Mucosa of descending colon (tissue), 3 donors: ENCODE data around the gene DHRS1. TPM values are rescaled to one million over a fixed set of nuclear protein-coding genes. Genes with fewer than 3 reads are reported as not detected.

Experiments used
- ATAC-seq: fragments of 200-7000 bp; cut with Tn5 transposase; one replicate; pipeline ENCODE4 v1.9.1; 2020; ENCODE audit warnings: mild to moderate bottlenecking, moderate library complexity
- DNase-seq, 3 donors: peaks; one replicate each; pipeline ENCODE4 v3.0.0-alpha.2; 2020
- H3K36me3 ChIP-seq: fragments of 200-600 bp; one replicate; pipeline ENCODE4 v1.8.0; 2021; ENCODE audit warnings: low read depth, mild to moderate bottlenecking
- H3K4me1 ChIP-seq: fragments of 200-600 bp; one replicate; pipeline ENCODE4 v1.8.0; 2021; ENCODE audit warnings: low read depth, mild to moderate bottlenecking
- H3K4me3 ChIP-seq: fragments of 200-600 bp; one replicate; pipeline ENCODE4 v1.8.0; 2021; ENCODE audit warnings: mild to moderate bottlenecking
- H3K9me3 ChIP-seq: fragments of 200-600 bp; one replicate; pipeline ENCODE4 v1.8.0; 2021; ENCODE audit warnings: mild to moderate bottlenecking
- CTCF ChIP-seq: fragments of 200-600 bp; IDR thresholded peaks from one replicate; pipeline ENCODE4 v1.8.0; 2022; ENCODE audit warnings: antibody characterized with exemption, mild to moderate bottlenecking
- intact Hi-C, 2 donors: fragments of 100-400 bp; cut with DNase I in 1 of 2; cut with micrococcal nuclease in 1 of 2; formaldehyde crosslinking; loops; one replicate each; pipeline versions ENCODE4 v1.11.0 to v1.11.1; 2022; cut with DNase I, micrococcal nuclease
- total RNA-seq, 3 donors: library from RNA; stranded (reverse); fragmentation: NEBNext Ultra II Directional in 2 of 3; extraction: Animal tissue kit (Norgen Biotek cat#: 25700) in 2 of 3; gene quantifications; one replicate each; pipeline versions ENCODE4 v1.2.1 to v1.2.4, GENCODE V29; 2021 to 2023
- donor health status: DM: no; HTN: no; CAD: no; lungs with moderate emphysema.
- donor health status: DM: no; HTN: no; CAD: no.
- donor health status: DM: no; HTN: yes; CAD: no.

The DHRS1 gene
- total RNA-seq, 3 donors from 2014 or later = 30.6 to 56.9 (median 54.9) TPM

GRCh38 chr14:24321212-24321975 is 21.8 kb upstream of the DHRS1 start:
- TF ChIP-seq CTCF = no peak

GRCh38 chr14:24317141-24317928 is 17.8 kb upstream of the DHRS1 start:
- TF ChIP-seq CTCF = no peak
- Histone ChIP-seq H3K36me3 (no peaks in the 10 kb centered on the region), H3K9me3 (no peaks in the 10 kb centered on the region), H3K4me3 (no peak overlapping the region), H3K4me1 (peaks cover 20% of the 10 kb centered on the region)
- DNase-seq (no peak), ATAC-seq (no peak)
- intact Hi-C loops = no loop called here

More at GRCh38 chr14:24321212-24321975, 21.8 kb upstream of the DHRS1 start:
- ATAC-seq (no peak), DNase-seq (peak in 1 of 3 donors; percentile 21)
- Histone ChIP-seq H3K9me3 (no peaks in the 10 kb centered on the region), H3K4me3 (no peak overlapping the region), H3K4me1 (peaks cover 2% of the 10 kb centered on the region), H3K36me3 (no peaks in the 10 kb centered on the region)
- intact Hi-C loops = no loop called here

- intact Hi-C loops = no loop called here
- peak; percentile 1 for ATAC-seq
- no peak for TF ChIP-seq CTCF
- no peak for DNase-seq
- H3K9me3 ChIP-seq = no peaks in the 10 kb centered on the region
- H3K36me3 ChIP-seq = no peaks in the 10 kb centered on the region
- peaks cover 24% of the 10 kb centered on the region for H3K4me1 ChIP-seq
- no peak overlapping the region for H3K4me3 ChIP-seq
Measured at GRCh38 chr14:24316597-24316950, 17.0 kb upstream of the DHRS1 start.

- Histone ChIP-seq H3K9me3 (no peaks in the 10 kb centered on the region), H3K4me1 (peaks cover 28% of the 10 kb centered on the region), H3K36me3 (no peaks in the 10 kb centered on the region), H3K4me3 (no peak overlapping the region)
- DNase-seq = peak; percentile 70 to 84 (median 81)
- intact Hi-C loops = no loop called here
- TF ChIP-seq CTCF = peak; percentile 18
- peak; percentile 79 for ATAC-seq
Measured at GRCh38 chr14:24315807-24316596, 16.4 kb upstream of the DHRS1 start.

GRCh38 chr14:24315243-24315806 is 15.7 kb upstream of the DHRS1 start:
- TF ChIP-seq CTCF = no peak
- H3K4me3 ChIP-seq = no peak overlapping the region
- H3K9me3 ChIP-seq = no peaks in the 10 kb centered on the region
- intact Hi-C loops = no loop called here
- ATAC-seq = no peak
- DNase-seq = no peak
- peaks cover 35% of the 10 kb centered on the region for H3K4me1 ChIP-seq
- H3K36me3 ChIP-seq = no peaks in the 10 kb centered on the region
